GM10266 (cell line): ENCODE measurements around the gene INPP5A.
"Not testable (repeated sequence)": the region's sequence is repeated elsewhere in the genome, so short reads cannot be mapped to it uniquely, and the experiment has no call there.

ENCODE experiments used
- DNase-seq: peaks from one replicate; pipeline ENCODE4 v3.0.0; 2012; ENCODE audit errors: extremely low spot score
- TF ChIP-seq, protein P1 (sequence below): IDR thresholded peaks from 2 replicates; pipeline ENCODE4 v1.5.1; 2012; ENCODE audit warnings: mild to moderate bottlenecking, low read depth; ENCODE audit not compliant: control insufficient read depth, insufficient read depth; ENCODE audit errors: missing control alignments

Gene INPP5A

GRCh38 chr10:132739225-132739613 lies 201.6 kb downstream of the INPP5A start:
- TF ChIP-seq, protein P1, sequence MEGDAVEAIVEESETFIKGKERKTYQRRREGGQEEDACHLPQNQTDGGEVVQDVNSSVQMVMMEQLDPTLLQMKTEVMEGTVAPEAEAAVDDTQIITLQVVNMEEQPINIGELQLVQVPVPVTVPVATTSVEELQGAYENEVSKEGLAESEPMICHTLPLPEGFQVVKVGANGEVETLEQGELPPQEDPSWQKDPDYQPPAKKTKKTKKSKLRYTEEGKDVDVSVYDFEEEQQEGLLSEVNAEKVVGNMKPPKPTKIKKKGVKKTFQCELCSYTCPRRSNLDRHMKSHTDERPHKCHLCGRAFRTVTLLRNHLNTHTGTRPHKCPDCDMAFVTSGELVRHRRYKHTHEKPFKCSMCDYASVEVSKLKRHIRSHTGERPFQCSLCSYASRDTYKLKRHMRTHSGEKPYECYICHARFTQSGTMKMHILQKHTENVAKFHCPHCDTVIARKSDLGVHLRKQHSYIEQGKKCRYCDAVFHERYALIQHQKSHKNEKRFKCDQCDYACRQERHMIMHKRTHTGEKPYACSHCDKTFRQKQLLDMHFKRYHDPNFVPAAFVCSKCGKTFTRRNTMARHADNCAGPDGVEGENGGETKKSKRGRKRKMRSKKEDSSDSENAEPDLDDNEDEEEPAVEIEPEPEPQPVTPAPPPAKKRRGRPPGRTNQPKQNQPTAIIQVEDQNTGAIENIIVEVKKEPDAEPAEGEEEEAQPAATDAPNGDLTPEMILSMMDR = no peak
- no peak for DNase-seq

GRCh38 chr10:132740588-132740987 lies 203.0 kb downstream of the INPP5A start:
- TF ChIP-seq, protein P1 = no peak
- DNase-seq = no peak

DNA sequence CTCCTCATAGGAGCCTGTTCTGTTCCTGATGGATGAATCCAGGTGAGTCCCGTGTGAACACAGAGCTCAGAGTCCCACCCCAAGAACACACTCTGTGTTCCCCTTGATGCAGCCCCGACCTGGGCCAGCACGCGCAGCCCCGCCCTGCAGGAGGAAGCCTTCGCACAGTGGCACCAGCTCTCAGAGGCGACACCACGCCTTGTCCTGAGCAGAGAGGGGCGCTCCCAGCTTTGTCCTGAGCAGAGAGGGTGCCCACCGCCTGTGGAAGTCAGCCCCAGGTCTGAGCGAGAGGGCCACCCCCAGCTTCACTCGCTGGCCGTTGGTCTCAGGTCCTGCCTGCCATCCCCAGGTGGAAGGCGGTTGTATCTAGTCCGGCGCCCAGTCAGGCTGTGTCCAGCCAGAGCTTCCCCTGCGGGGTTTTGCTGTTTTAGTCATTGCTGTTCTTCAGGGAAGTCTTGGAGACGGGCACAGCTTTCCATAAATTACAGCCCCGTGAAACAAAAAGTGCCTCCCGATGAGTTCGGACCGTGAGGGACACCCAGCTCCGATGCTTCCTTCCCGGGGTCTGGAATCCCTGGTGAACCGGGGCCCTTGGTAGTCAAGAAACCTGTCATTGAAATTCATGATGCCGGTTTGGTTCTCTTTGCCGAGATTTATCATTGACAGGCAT lies 204.7 kb downstream of the INPP5A start:
- no peak for DNase-seq
- TF ChIP-seq, protein P1 = no peak

DNA sequence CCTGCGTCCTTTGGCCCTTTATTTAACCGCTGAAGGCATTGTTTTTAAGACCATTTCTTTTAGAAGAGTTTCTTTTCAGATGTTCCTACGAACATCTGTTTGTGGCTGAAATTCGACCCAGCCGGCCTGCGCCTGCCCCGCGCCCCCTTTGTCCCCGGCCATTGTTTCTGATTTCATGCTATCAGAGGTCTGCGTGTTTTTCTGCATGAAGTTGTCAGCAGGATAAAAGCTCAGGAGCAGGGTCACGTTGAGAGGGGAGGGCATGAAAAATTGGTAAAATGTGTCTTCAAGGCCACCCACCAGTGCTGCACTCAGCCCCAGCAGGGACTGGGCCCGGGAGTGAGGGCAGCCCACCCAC lies 205.2 kb downstream of the INPP5A start:
- TF ChIP-seq, protein P1 = no peak
- DNase-seq = no peak

- DNase-seq = not testable (repeated sequence)
Measured at GRCh38 chr10:132743196-132743924, 205.8 kb downstream of the INPP5A start.

- TF ChIP-seq, protein P1 = no peak
- DNase-seq = no peak
Measured at GRCh38 chr10:132743925-132744490, 206.4 kb downstream of the INPP5A start.

- no peak for DNase-seq
- TF ChIP-seq, protein P1 = no peak
Measured at GRCh38 chr10:132744839-132745238, 207.3 kb downstream of the INPP5A start.
